GM12878 (cell line): ENCODE measurements around the gene GRAMD1B. TPM values are rescaled to one million over a fixed set of nuclear protein-coding genes. Genes with fewer than 3 reads are reported as not detected.

Experiments used
- ATAC-seq: fragments of 200-7000 bp; cut with Tn5 transposase; 3 replicates; pipeline ENCODE4 v1.9.1; 2020; ENCODE audit warnings: mild to moderate bottlenecking, moderate library complexity
- BruUV-seq: library from RNA; stranded (reverse); fragments of 400-500 nt; replicated peaks from 2 replicates; lab custom pipeline; 2021; lab: Mats Ljungman, UMichigan
- CTCF ChIA-PET: fragments of 300-600 bp; sonication (Branson Sonifier 250); formaldehyde crosslinking; extraction: SDS; loops from one replicate; lab custom pipeline; 2021; ENCODE audit warnings: inconsistent platforms; lab: Yijun Ruan, JAX
- POLR2A ChIA-PET: fragments of 350-600 bp; formaldehyde crosslinking; extraction: SDS; loops from one replicate; lab custom pipeline; 2021; ENCODE audit warnings: inconsistent platforms; lab: Charles Lee
- RAD21 ChIA-PET: fragments of 300-600 bp; sonication (Branson Sonifier 250); formaldehyde crosslinking; loops from one replicate; lab custom pipeline; 2023; ENCODE audit warnings: antibody characterized with exemption; ENCODE audit not compliant: unreplicated experiment; lab: Charles Lee
- SMC1A ChIA-PET: fragments of 300-600 bp; sonication (Branson Sonifier 250); formaldehyde crosslinking; loops from one replicate; lab custom pipeline; 2023; ENCODE audit not compliant: unreplicated experiment, uncharacterized antibody; lab: Charles Lee
- DNase-seq: peaks from one replicate; pipeline ENCODE4 v3.0.0-alpha.2; 2011; ENCODE audit warnings: low read depth, low spot score
- FAIRE-seq: peaks from 3 replicates; lab custom pipeline; 2011; peaks lifted over from hg19 to GRCh38; lab: Jason Lieb, UNC
- H2AFZ ChIP-seq: 2 replicates; pipeline ENCODE4 v1.6.0; 2011; ENCODE audit warnings: low read depth, low read length, control low read depth; ENCODE audit not compliant: control insufficient read depth
- H3K27ac ChIP-seq: 2 replicates; pipeline ENCODE4 v1.5.1; 2011; ENCODE audit warnings: control low read depth; ENCODE audit not compliant: control insufficient read depth, insufficient read depth
- H3K27me3 ChIP-seq, 2 experiments: replicated peaks in 1 of 2; 2 replicates each; pipeline versions ENCODE4 v1.6.0 to v1.6.1; 2011; ENCODE audit warnings: low read length in 1 of 2; ENCODE audit not compliant: control insufficient read depth in 2 of 2, insufficient read depth in 2 of 2
- H3K36me3 ChIP-seq, 2 experiments: 2 replicates each; pipeline ENCODE4 v1.5.1; 2011; ENCODE audit warnings: low read length in 1 of 2; ENCODE audit not compliant: control insufficient read depth in 2 of 2, insufficient read depth in 2 of 2
- H3K4me1 ChIP-seq: 2 replicates; pipeline ENCODE4 v1.6.1; 2011; ENCODE audit warnings: mild to moderate bottlenecking, low read length, moderate library complexity, mixed read lengths; ENCODE audit not compliant: control insufficient read depth, insufficient read depth
- H3K4me2 ChIP-seq: 2 replicates; pipeline ENCODE4 v1.6.0; 2011; ENCODE audit warnings: control low read depth; ENCODE audit not compliant: control insufficient read depth, insufficient read depth
- H3K4me3 ChIP-seq: fragments of 200-600 bp; sonication (generic); 2 replicates; pipeline ENCODE4 v1.5.1; 2016
- H3K79me2 ChIP-seq: 2 replicates; pipeline ENCODE4 v1.6.0; 2011; ENCODE audit warnings: low read length; ENCODE audit not compliant: control insufficient read depth, insufficient read depth
- H3K9ac ChIP-seq: 2 replicates; pipeline ENCODE4 v1.8.0; 2011; ENCODE audit warnings: low read length, control low read depth, mixed read lengths; ENCODE audit not compliant: control insufficient read depth, insufficient read depth
- H3K9me3 ChIP-seq: replicated peaks from 3 replicates; pipeline ENCODE4 v1.5.1; 2011; ENCODE audit warnings: mild to moderate bottlenecking, low read length; ENCODE audit not compliant: control insufficient read depth, insufficient read depth
- H4K20me1 ChIP-seq: 2 replicates; pipeline ENCODE4 v1.6.0; 2011; ENCODE audit not compliant: control insufficient read depth, insufficient read depth
- BACH1 ChIP-seq: fragments of 450-650 bp; IDR thresholded peaks from 2 replicates; pipeline ENCODE4 v1.6.1; 2017; ENCODE audit warnings: mild to moderate bottlenecking, borderline replicate concordance
- CHD4 ChIP-seq: fragments of 200-600 bp; sonication (generic); IDR thresholded peaks from 2 replicates; pipeline ENCODE4 v1.6.1; 2016; ENCODE audit warnings: mild to moderate bottlenecking
- FOXK2 ChIP-seq: fragments of 450-650 bp; IDR thresholded peaks from 2 replicates; pipeline ENCODE4 v1.6.1; 2017; ENCODE audit warnings: mild to moderate bottlenecking, moderate library complexity
- HDAC2 ChIP-seq: fragments of 200-600 bp; sonication (generic); IDR thresholded peaks from 2 replicates; pipeline ENCODE4 v1.6.1; 2017
- NFXL1 ChIP-seq: fragments of 450-650 bp; IDR thresholded peaks from 2 replicates; pipeline ENCODE4 v1.6.1; 2017; ENCODE audit warnings: antibody characterized with exemption, mild to moderate bottlenecking, borderline replicate concordance
- NFYB ChIP-seq: IDR thresholded peaks from 2 replicates; pipeline ENCODE4 v1.6.1; 2011; ENCODE audit warnings: low read depth, mild to moderate bottlenecking, low read length, improper control_type of control experiment, moderate library complexity; ENCODE audit not compliant: insufficient read depth
- PAX5 ChIP-seq: IDR thresholded peaks from 2 replicates; pipeline ENCODE4 v1.6.1; 2011; ENCODE audit warnings: low read depth, low read length, borderline replicate concordance
- RAD51 ChIP-seq: fragments of 450-650 bp; IDR thresholded peaks from 2 replicates; pipeline ENCODE4 v1.6.1; 2016; ENCODE audit warnings: moderate library complexity, mild to moderate bottlenecking, inconsistent platforms
- RELB ChIP-seq: fragments of 450-650 bp; IDR thresholded peaks from 2 replicates; pipeline ENCODE4 v1.6.1; 2017; ENCODE audit warnings: low read depth, mild to moderate bottlenecking, moderate library complexity
- SPI1 ChIP-seq: IDR thresholded peaks from 2 replicates; pipeline ENCODE4 v1.6.1; 2011; ENCODE audit warnings: low read depth, mild to moderate bottlenecking, low read length, moderate library complexity, borderline replicate concordance; ENCODE audit not compliant: insufficient read depth
- STAT1 ChIP-seq: fragments of 450-650 bp; conservative IDR thresholded peaks from 2 replicates; pipeline ENCODE4 v1.6.1; 2014; ENCODE audit warnings: antibody characterized with exemption, mild to moderate bottlenecking
- TARDBP ChIP-seq: IDR thresholded peaks from 2 replicates; pipeline ENCODE4 v1.6.1; 2016; ENCODE audit warnings: borderline replicate concordance
- TCF3 ChIP-seq: IDR thresholded peaks from 2 replicates; pipeline ENCODE4 v1.6.1; 2012; ENCODE audit warnings: low read depth, mild to moderate bottlenecking, low read length, borderline replicate concordance; ENCODE audit not compliant: insufficient read depth
- WGBS: methylation state at CpG from one replicate; pipeline ENCODE4 v1.1.6; 2016; ENCODE audit warnings: low lambda C conversion rate; ENCODE audit not compliant: insufficient replicate concordance, insufficient coverage; ENCODE audit errors: missing lambda C conversion rate; 5-methylcytosine and 5-hydroxymethylcytosine counted together
- in situ Hi-C: fragments of 300-500 bp; cut with MboI; formaldehyde crosslinking; loops from 9 replicates; pipeline ENCODE4 v1.14.3; 2018; ENCODE audit warnings: mixed read lengths
- intact Hi-C: fragments of 100-400 bp; cut with micrococcal nuclease; formaldehyde crosslinking; loops from one replicate; pipeline ENCODE4 v1.14.2; 2022; ENCODE audit not compliant: unreplicated experiment
- polyA plus RNA-seq, 11 experiments: library from polyadenylated mRNA; depleted of rRNA in 4 of 11; unstranded in 6 of 11; stranded (reverse) in 5 of 11; fragments of >200 nt; fragmentation: Nextera tagmentation in 4 of 11; fragmentation: Illumina TruSeq in 1 of 11; extraction: Ambion mirVana in 4 of 11; extraction: Trizol in 1 of 11; gene quantifications; 1 replicate in 1 of 11; 2 replicates in 10 of 11; pipeline versions ENCODE4 v1.2.1 to v1.2.3, GENCODE V29; 2011 to 2016; ENCODE audit warnings: inconsistent platforms in 2 of 11, missing spikeins in 2 of 11, low read depth in 1 of 11
- total RNA-seq, 4 experiments: library from RNA; depleted of rRNA in 3 of 4; stranded (reverse); fragments of >200 nt in 3 of 4; fragmentation: Illumina TruSeq in 1 of 4; extraction: Trizol in 1 of 4; gene quantifications; 2 replicates each; pipeline versions ENCODE4 v1.2.1 to v1.2.3, GENCODE V29; 2013 to 2021

GRAMD1B gene
- total and polyA plus RNA-seq, 10 of the 15 experiments (the other 5 are each of a cell fraction or from before 2014, with no cell fraction given), result 1.9 to 49.1 (median 26.9) TPM

- H2AFZ ChIP-seq, result no peak overlapping the region
- POLR2A ChIA-PET, result interaction anchor here (1.3 kb wide), 1 partner anchor 8 kb away, joined by 3 read pairs; no protein-coding TSS in a partner anchor
- no peaks in the 10 kb centered on the region; a peak in 1 of 4 replicates for H3K36me3 ChIP-seq
- ATAC-seq (no peak), DNase-seq (no peak), FAIRE-seq (no peak)
- no peaks in the 10 kb centered on the region for H4K20me1 ChIP-seq
- no peaks in the 10 kb centered on the region for H3K9me3 ChIP-seq
- in situ Hi-C loops, result no loop called here
- H3K79me2 ChIP-seq, result no peaks in the 10 kb centered on the region
- RAD21 ChIA-PET, result interaction anchor here (1.0 kb wide), 2 partner anchors 19 to 31 kb away, joined by 3 read pairs; no protein-coding TSS in a partner anchor
- H3K27ac ChIP-seq, result no peak overlapping the region
- H3K27me3 ChIP-seq, result no peaks in the 10 kb centered on the region
- no peak overlapping the region for H3K9ac ChIP-seq
- WGBS, result 83% methylated on average over 7 of the region's 7 CpGs
- SMC1A ChIA-PET, result interaction anchor here (0.8 kb wide), 1 partner anchor 53 kb away, joined by 3 read pairs; no protein-coding TSS in a partner anchor
- no peak overlapping the region for H3K4me3 ChIP-seq
- no TSS peak for BruUV-seq
- intact Hi-C loops, result no loop called here
- no peak overlapping the region for H3K4me2 ChIP-seq
- H3K4me1 ChIP-seq, result no peaks in the 10 kb centered on the region
- CTCF ChIA-PET, result interaction anchor here (0.7 kb wide), 1 partner anchor 28 kb away, joined by 3 read pairs; no protein-coding TSS in a partner anchor
- TF ChIP-seq NFYB, result no peak
- TF ChIP-seq RAD51, result no peak
Observed at GRCh38 chr11:123526918-123527317, 96.8 kb downstream of the GRAMD1B start.

GRCh38 chr11:123527526-123527925, 97.5 kb downstream of the GRAMD1B start:
- FAIRE-seq (no peak), ATAC-seq (no peak), DNase-seq (no peak)
- Histone ChIP-seq H3K27ac (no peak overlapping the region), H3K9me3 (no peaks in the 10 kb centered on the region; the same call in 2 of the 3 replicates), H3K4me1 (no peaks in the 10 kb centered on the region), H3K4me3 (no peak overlapping the region), H3K9ac (no peak overlapping the region), H3K36me3 (no peaks in the 10 kb centered on the region; a peak in 1 of 4 replicates), H3K27me3 (no peaks in the 10 kb centered on the region), H4K20me1 (no peaks in the 10 kb centered on the region), H3K79me2 (no peaks in the 10 kb centered on the region), H3K4me2 (no peak overlapping the region), H2AFZ (no peak overlapping the region)
- in situ Hi-C loops, result no loop called here
- intact Hi-C loops, result no loop called here
- ChIA-PET CTCF (interaction anchor here (1.3 kb wide), 1 partner anchor 25 kb away, joined by 3 read pairs; no protein-coding TSS in a partner anchor), RAD21 (no interaction called here), SMC1A (interaction anchor here (1.2 kb wide), 1 partner anchor 11 kb away, joined by 4 read pairs; no protein-coding TSS in a partner anchor), POLR2A (no interaction called here)
- BruUV-seq, result no TSS peak
- 95% methylated on average over 3 of the region's 3 CpGs for WGBS
- TF ChIP-seq TCF3, result no peak
- TF ChIP-seq NFXL1, result no peak
- no peak for TF ChIP-seq PAX5
- no peak for TF ChIP-seq SPI1
- TF ChIP-seq CHD4, result no peak
- TF ChIP-seq FOXK2, result no peak
- TF ChIP-seq STAT1, result no peak
- TF ChIP-seq TARDBP, result no peak
- TF ChIP-seq RELB, result no peak
- TF ChIP-seq HDAC2, result no peak
- no peak for TF ChIP-seq BACH1
- TF ChIP-seq RAD51, result no peak
